Stimulated activated CD4-positive, alpha-beta T cell treated with anti-CD3 and anti-CD28 coated beads, Interleukin-1b, Interleukin-23, amount 100 ng/mL, for 4 hours (primary cell): ENCODE measurements around the gene SNRNP48.

ENCODE experiments used
- DNase-seq, 2 donors: peaks; one replicate each; pipeline ENCODE4 v3.0.0-alpha.2; 2020; ENCODE audit warnings: low read depth in 2 of 2

The SNRNP48 gene

GRCh38 chr6:7559196-7559595, 30.8 kb upstream of the SNRNP48 start:
- no peak for DNase-seq

- no peak for DNase-seq
Observed at GRCh38 chr6:7559651-7560385, 30.2 kb upstream of the SNRNP48 start.

GRCh38 chr6:7561153-7561964, 28.6 kb upstream of the SNRNP48 start:
- DNase-seq, result no peak

GRCh38 chr6:7562769-7563168, 27.2 kb upstream of the SNRNP48 start:
- no peak for DNase-seq

- DNase-seq, result no peak
Observed at GRCh38 chr6:7566107-7566506, 23.9 kb upstream of the SNRNP48 start.

- no peak for DNase-seq
Observed at GRCh38 chr6:7566617-7567173, 23.3 kb upstream of the SNRNP48 start.

GRCh38 chr6:7568021-7568420, 22.0 kb upstream of the SNRNP48 start:
- no peak for DNase-seq

DNA sequence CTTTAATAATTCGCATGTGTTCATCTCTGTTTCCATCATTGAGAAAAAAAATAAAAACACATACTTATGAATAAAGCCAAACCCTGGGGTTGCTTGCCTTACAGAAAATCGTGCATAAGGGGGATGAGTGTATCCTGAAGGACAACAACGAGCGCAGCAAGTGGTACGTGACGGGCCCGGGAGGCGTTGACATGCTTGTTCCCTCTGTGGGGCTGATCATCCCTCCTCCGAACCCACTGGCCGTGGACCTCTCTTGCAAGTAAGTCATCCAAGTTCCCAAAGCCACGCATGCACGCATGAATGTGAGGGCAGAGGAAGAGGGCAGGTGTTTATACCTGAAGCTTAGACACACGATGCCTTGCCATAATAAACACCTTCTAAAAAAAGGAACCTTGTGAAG, 20.9 kb upstream of the SNRNP48 start:
- no peak for DNase-seq

DNA sequence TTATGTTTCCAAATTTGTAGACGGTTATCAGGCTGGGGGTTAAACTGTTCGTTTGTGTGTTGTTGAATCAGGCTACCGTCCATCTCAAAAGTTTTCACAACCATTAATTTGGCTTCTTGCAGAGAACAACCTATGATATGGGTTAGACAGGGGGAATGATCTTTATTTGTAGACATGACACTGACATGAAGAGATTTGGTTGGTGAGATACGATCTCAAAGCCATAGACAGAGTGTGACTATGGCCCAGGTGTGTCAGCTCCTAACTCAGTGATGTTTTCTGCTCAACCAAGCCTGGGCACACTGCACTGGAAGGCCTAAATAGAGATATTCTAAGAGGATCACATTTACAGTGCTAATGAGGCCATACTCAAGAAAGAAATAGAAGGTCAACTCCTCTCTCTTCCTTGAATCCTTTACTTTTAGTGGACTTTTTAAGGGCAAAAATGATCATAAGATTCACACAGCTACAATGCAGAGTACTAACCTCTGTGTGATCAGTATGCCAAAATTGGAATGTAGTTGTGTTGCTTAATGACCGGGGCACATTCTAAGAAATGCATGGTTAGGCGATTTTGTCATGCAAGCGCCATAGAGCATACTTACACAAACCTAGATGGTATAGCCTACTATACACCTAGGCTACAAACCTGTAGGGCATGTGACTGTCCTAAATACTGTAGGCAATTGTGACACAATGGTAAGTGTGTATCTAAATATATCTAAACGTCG, 17.6 kb upstream of the SNRNP48 start:
- DNase-seq, result no peak

DNA sequence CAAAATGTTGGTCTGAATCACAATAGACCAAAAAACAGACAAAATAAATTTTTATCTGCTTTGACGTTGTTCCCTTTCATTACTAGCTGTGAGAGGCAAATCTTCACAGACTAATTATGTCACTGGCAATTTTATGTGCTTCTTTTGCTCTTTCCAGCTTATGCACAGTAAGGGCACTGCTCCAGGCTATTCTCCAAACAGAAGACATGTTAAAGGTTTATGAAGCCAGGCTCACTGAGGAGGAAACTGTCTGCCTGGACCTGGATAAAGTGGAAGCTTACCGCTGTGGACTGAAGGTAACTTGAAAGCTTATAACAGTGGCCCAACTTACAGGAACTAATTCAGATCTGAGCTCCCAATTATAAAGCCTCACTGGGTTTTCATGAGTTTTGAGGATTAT, 15.5 kb upstream of the SNRNP48 start:
- no peak for DNase-seq

DNA sequence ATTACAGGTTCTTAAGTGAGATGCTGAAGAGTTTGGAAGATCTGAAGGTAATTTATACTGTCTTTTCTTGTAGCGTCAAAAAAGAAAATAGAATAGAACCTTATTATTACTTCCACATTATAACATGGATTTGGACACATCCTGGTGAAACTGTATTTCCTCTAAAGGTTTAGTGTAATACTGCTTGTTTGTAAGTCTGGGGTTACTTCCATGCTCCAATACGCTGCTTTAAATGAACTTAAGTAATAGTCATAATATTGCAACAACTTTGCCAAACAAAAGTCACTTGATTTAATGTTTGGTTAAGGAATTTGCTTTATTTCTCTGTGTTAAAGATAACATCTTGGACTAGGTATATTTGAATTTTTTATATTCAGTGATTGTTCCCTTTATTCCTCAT, 11.5 kb upstream of the SNRNP48 start:
- DNase-seq, result no peak

- DNase-seq, result no peak
Observed at GRCh38 chr6:7578931-7579330, 11.1 kb upstream of the SNRNP48 start.

GRCh38 chr6:7579851-7580250, 10.1 kb upstream of the SNRNP48 start:
- no peak for DNase-seq

- DNase-seq, result no peak
Observed at GRCh38 chr6:7580537-7580926, 9.5 kb upstream of the SNRNP48 start.

DNA sequence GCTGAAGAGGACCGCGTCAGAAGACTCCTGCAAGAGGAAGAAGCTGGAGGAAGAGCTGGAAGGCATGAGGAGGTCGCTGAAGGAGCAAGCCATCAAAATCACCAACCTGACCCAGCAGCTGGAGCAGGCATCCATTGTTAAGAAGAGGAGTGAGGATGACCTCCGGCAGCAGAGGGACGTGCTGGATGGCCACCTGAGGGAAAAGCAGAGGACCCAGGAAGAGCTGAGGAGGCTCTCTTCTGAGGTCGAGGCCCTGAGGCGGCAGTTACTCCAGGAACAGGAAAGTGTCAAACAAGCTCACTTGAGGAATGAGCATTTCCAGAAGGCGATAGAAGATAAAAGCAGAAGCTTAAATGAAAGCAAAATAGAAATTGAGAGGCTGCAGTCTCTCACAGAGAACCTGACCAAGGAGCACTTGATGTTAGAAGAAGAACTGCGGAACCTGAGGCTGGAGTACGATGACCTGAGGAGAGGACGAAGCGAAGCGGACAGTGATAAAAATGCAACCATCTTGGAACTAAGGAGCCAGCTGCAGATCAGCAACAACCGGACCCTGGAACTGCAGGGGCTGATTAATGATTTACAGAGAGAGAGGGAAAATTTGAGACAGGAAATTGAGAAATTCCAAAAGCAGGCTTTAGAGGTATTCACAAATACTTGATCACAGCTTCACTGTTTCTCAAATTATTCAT, 8.9 kb upstream of the SNRNP48 start:
- no peak for DNase-seq

GRCh38 chr6:7585287-7585930, 4.6 kb upstream of the SNRNP48 start:
- DNase-seq, result no peak

- DNase-seq, result no peak
Observed at GRCh38 chr6:7587631-7588100, 2.3 kb upstream of the SNRNP48 start.

DNA sequence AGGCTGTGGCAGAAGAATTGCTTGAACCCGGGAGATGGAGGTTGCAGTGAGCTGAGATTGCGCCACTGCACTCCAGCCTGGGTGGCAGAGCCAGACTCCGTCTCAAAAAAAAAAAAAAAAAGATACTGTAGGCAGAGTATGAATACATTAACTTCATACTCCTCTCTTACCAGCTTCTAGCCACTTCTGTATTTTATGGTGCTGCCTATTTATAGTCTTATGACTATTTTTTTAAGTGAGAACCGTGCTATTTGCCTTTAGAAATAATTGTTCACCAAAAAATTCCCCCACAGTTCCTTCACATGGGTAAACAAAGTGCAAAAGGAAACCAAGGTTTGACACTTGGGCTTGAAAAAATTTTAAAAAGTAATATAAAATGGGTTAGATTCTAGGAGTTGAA, 1.5 kb upstream of the SNRNP48 start:
- no peak for DNase-seq

DNA sequence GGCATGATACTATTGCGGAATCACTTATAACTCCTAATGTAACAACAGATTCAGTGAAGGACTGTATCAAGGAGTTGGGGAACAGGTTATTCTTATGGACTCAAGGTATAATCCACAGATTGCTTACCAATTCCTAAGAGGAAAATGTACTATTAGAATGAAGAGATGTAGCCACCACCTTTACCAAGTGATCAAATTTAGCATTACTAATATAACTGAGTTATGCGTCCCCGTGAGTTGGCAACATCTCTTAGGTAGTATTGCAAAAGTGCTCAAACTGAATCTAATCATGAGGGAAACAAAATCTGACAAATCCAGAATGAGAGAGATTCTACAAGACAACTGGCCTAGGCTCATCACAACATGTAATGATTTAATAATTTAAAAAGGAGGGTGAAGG, 777 bp upstream of the SNRNP48 start:
- DNase-seq, result no peak

DNA sequence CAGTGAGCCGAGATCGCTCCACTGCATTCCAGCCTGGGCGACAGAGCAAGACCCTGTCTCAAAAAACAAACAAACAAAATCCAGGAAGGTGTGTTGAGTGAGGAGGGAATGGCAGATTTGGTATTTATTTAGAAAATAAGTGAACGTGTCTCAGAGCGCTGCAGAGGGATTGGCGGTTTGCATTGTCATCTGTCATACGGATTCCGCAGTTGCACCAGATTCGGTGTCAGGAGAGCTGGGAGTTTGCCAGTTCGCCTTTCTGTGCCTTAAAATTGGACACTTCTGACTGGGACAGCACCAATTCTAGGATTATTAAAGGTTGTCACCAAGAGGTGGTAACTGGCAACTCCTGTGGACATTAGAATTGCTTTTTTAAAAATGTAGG, 912 bp downstream of the SNRNP48 start:
- no peak for DNase-seq

GRCh38 chr6:7591770-7592169, 1.8 kb downstream of the SNRNP48 start:
- DNase-seq, result no peak
